Measurements from ENCODE around the gene PDE4D.

Gene PDE4D

DNA sequence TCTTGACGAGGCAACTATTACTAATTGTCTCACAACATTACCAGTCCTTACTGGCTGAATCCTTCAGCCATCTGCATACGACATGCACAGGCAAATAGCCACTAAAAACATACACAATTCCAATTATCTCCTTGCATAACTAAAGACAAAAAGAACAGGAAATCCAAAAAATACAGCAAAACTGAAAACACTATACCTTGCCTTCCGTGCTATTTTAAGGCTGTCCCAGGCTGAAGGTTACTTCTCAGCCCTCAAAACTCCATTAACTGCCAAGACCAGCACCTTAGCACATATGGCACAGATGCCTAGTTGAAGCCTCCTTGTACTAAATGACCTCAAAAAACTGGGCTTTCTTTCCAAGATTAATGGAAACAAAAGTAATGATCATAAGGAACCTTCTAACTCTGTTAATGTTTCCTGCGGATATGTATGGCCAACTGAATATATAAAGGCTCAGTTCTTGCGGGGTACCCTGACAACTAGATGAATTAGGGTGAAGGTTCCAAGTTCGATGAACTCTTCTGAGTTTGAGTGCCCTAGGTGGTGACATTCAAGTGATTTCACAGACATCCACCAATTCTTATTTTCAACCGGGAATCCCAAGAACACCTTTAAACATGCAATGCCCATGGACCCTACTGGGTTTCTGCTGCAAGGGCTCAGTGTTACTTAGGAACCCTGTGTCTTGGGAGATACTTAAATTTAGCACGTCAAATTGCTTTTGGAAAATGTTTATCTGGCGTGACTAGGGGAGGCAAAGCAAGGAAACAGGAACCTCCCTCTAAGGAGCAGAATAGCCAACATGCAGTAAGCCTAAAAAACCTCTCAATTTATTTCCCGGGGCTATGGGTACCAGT lies 855.4 kb downstream of the PDE4D start:
- H3K4me1 ChIP-seq (ENCODE audit: control insufficient read depth, insufficient read depth, low read length), result peaks cover 55% of the 10 kb centered on the region
- peak overlapping the region; percentile 94 for H3K4me3 ChIP-seq (ENCODE audit: low read length)
- no peaks in the 10 kb centered on the region for H3K9me3 ChIP-seq (replicated peaks; ENCODE audit: low read length)

DNA sequence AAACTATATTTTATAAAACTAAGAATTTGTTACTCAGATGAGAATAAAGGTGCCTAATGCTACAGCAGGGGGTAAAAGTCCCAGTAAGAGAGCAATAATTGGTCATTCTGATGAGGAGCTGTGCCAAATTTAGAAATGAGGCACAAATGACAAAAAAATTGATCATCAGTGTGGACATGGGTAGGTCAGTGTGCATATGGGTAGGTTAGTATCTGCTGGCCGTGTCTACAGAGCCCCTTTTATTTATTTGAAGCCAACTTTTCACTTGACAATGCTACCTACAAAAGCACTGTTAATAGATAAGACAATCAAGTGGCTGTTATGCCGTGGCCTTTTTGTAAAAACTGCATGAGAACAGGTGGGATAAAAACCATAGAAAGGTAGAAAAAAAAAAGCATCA lies 856.1 kb downstream of the PDE4D start:
- peak overlapping the region; percentile 94 for H3K4me3 ChIP-seq (ENCODE audit: low read length)
- H3K4me1 ChIP-seq (ENCODE audit: control insufficient read depth, insufficient read depth, low read length), result peaks cover 50% of the 10 kb centered on the region
- H3K9me3 ChIP-seq (replicated peaks; ENCODE audit: low read length), result no peaks in the 10 kb centered on the region
- no peaks in the 10 kb centered on the region for H3K36me3 ChIP-seq (ENCODE audit: insufficient read depth, low read length)
- H3K27me3 ChIP-seq (ENCODE audit: control insufficient read depth, insufficient read depth, low read length), result no peaks in the 10 kb centered on the region
- peak overlapping the region; percentile 95 for H3K4me2 ChIP-seq (ENCODE audit: low read length)
- H3K9ac ChIP-seq (ENCODE audit: low read depth, low read length), result peak overlapping the region; percentile 96

More for the DNA sequence above, 855.4 kb downstream of the PDE4D start:
- Histone ChIP-seq H3K9ac (ENCODE audit: low read depth, low read length) (peak overlapping the region; percentile 96), H3K27me3 (ENCODE audit: control insufficient read depth, insufficient read depth, low read length) (no peaks in the 10 kb centered on the region), H3K4me2 (ENCODE audit: low read length) (peak overlapping the region; percentile 95), H3K36me3 (ENCODE audit: insufficient read depth, low read length) (no peaks in the 10 kb centered on the region)

DNA sequence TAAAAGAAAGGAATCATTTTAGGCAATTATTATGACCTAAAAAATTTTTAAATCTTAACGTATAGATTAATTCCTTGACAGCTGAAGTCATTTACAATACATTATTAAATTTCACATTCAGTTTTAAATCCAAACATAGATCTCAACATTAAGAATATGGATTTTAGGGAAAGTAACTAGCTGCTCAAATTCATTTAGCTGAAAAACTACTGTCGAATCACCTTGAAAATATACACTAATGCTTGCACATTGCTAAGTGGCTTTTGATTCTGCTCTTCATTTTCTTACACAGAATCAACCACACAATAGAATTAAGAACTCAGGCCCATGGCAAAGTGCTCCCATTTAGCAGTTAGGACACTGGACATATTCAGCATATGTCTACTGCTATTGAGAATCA lies 856.5 kb downstream of the PDE4D start:
- no peaks in the 10 kb centered on the region for H3K36me3 ChIP-seq (ENCODE audit: insufficient read depth, low read length)
- no peaks in the 10 kb centered on the region for H3K27me3 ChIP-seq (ENCODE audit: control insufficient read depth, insufficient read depth, low read length)
- peak overlapping the region; percentile 96 for H3K9ac ChIP-seq (ENCODE audit: low read depth, low read length)
- H3K4me3 ChIP-seq (ENCODE audit: low read length), result peak overlapping the region; percentile 94
- no peaks in the 10 kb centered on the region for H3K9me3 ChIP-seq (replicated peaks; ENCODE audit: low read length)
- peaks cover 46% of the 10 kb centered on the region for H3K4me1 ChIP-seq (ENCODE audit: control insufficient read depth, insufficient read depth, low read length)
- H3K4me2 ChIP-seq (ENCODE audit: low read length), result peak overlapping the region; percentile 95

DNA sequence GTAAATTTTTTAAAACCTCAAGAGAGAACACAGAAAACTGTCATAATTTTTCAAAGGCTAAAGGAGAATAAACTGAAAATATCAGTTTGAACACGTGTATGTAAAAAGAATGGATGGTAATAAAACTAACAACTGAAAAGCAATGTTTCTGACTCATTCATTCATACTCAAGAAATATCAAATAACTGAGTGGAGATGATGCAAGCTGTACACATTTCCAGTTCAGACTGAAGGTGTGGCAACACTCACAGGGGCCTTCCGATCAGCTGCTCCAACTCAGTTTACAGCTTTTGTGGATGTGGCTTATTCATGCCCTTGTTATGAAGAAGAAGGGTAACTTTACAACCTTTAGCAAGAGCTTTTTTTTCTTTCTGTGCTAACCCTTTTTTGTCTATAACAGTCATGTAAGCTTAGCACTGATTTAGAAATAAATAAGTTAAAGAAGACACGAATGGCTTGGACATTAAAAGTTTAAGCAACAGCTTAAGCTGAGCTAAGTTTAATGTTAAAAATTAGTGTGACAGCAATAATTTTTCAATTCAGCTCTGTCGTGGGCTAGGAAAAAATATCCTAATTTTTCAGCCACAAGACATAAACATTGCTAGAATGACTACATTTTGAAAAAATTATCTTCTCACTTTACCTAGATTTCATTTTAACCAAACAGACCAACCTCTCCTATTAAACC lies 857.1 kb downstream of the PDE4D start:
- peaks cover 39% of the 10 kb centered on the region for H3K4me1 ChIP-seq (ENCODE audit: control insufficient read depth, insufficient read depth, low read length)
- H3K36me3 ChIP-seq (ENCODE audit: insufficient read depth, low read length), result no peaks in the 10 kb centered on the region
- peak overlapping the region; percentile 96 for H3K9ac ChIP-seq (ENCODE audit: low read depth, low read length)
- peak overlapping the region; percentile 94 for H3K4me3 ChIP-seq (ENCODE audit: low read length)
- H3K9me3 ChIP-seq (replicated peaks; ENCODE audit: low read length), result no peaks in the 10 kb centered on the region
- H3K4me2 ChIP-seq (ENCODE audit: low read length), result peak overlapping the region; percentile 95
- H3K27me3 ChIP-seq (ENCODE audit: control insufficient read depth, insufficient read depth, low read length), result no peaks in the 10 kb centered on the region

DNA sequence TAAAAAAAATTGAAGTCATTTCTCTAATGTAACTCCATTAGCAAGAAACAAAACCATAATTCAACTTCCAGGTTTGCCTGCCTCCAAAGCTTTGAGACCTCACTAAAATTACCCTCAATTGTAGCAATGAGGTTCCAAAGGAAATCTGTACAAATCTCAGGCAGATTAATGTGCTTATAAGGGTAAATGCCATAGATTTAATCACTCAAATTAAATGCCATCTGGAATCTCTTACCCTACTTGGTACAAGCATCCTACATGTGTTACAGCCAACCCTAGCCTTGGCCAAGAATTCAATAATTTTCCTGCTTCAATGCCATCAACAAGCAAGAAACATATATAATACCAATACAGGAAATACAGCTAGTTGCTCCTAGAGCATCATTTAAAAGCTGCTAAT lies 857.8 kb downstream of the PDE4D start:
- Histone ChIP-seq H3K4me2 (ENCODE audit: low read length) (peak overlapping the region; percentile 66), H3K27me3 (ENCODE audit: control insufficient read depth, insufficient read depth, low read length) (no peaks in the 10 kb centered on the region), H3K4me1 (ENCODE audit: control insufficient read depth, insufficient read depth, low read length) (peaks cover 36% of the 10 kb centered on the region), H3K9me3 (replicated peaks; ENCODE audit: low read length) (no peaks in the 10 kb centered on the region), H3K4me3 (ENCODE audit: low read length) (peak overlapping the region; percentile 35), H3K9ac (ENCODE audit: low read depth, low read length) (peak overlapping the region; percentile 65), H3K36me3 (ENCODE audit: insufficient read depth, low read length) (no peaks in the 10 kb centered on the region)

DNA sequence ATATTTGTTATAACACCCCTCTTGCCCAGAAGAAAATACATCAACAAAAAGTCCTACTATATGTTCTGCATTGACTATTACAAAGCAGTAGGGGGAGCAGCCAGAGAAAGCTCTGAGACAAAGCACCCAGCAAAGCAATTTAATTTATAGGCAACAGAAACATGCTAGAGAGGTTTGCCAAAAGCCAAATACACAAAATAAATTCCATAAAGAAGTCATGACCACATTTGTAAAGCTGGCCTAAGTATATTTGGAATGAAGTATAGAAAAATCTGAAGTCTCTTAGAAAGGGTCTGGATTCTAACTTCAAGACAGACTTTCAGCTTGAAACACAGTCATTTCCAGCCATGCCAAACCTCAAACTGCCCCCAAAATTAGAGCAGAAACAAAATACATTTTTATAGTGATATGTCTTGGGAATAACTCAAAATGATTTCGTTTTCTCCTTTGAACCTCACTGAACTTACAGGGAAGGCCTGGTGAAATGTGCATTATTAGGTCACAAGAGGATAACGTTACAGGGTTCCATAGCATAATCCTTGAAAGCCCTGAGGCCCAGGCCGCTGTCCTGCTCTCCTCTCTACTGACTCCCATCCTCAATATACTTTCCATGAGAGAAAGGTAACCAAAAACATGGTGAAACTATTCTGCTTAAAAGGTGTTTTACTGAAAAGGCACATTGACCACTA lies 858.9 kb downstream of the PDE4D start:
- Histone ChIP-seq H3K4me3 (ENCODE audit: low read length) (peak overlapping the region; percentile 6), H3K9ac (ENCODE audit: low read depth, low read length) (peak overlapping the region; percentile 68), H3K36me3 (ENCODE audit: insufficient read depth, low read length) (no peaks in the 10 kb centered on the region), H3K4me1 (ENCODE audit: control insufficient read depth, insufficient read depth, low read length) (peaks cover 36% of the 10 kb centered on the region), H3K4me2 (ENCODE audit: low read length) (peak overlapping the region; percentile 66), H3K27me3 (ENCODE audit: control insufficient read depth, insufficient read depth, low read length) (no peaks in the 10 kb centered on the region), H3K9me3 (replicated peaks; ENCODE audit: low read length) (no peaks in the 10 kb centered on the region)

DNA sequence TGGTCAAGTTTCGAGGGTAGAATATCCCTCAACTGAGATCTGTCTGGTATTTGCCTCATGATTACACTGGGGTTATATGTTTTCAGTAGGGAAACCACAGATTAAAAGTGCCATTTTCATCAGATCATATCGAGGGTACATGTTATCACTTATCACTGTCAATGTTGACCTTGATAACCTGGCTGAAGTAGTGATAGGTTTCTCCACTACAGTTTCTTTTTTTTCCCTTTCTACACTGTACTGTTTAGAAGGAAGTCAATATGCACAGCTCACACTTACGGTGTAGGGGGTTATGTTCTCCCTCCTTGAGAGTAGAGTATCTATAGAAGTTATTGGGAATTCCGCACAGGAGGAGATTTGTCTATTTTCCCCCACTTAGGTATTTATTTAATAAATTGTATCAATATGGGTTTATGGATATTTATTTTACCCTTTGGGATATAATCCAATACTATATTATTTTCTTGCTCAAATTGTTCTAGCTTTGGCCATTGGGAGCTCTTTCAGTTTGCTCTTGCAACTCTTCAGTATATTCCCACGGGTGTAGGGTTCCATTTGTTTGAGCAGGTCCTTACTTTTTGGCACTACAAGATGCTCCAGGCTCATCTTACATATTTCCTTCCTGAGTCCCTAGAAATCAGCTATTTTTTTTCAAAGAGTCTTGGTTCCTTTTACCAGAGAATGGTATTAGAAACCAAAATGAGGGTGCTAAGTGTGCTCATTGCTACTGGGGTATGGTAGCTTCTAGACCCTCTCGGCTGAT lies 866.2 kb downstream of the PDE4D start:
- H3K9me3 ChIP-seq (replicated peaks; ENCODE audit: low read length), result no peaks in the 10 kb centered on the region
- H3K4me2 ChIP-seq (ENCODE audit: low read length), result no peak overlapping the region
- H3K27me3 ChIP-seq (ENCODE audit: control insufficient read depth, insufficient read depth, low read length), result no peaks in the 10 kb centered on the region
- no peaks in the 10 kb centered on the region for H3K4me1 ChIP-seq (ENCODE audit: control insufficient read depth, insufficient read depth, low read length)
- no peak overlapping the region for H3K9ac ChIP-seq (ENCODE audit: low read depth, low read length)
- H3K4me3 ChIP-seq (ENCODE audit: low read length), result no peak overlapping the region
- H3K36me3 ChIP-seq (ENCODE audit: insufficient read depth, low read length), result no peaks in the 10 kb centered on the region

DNA sequence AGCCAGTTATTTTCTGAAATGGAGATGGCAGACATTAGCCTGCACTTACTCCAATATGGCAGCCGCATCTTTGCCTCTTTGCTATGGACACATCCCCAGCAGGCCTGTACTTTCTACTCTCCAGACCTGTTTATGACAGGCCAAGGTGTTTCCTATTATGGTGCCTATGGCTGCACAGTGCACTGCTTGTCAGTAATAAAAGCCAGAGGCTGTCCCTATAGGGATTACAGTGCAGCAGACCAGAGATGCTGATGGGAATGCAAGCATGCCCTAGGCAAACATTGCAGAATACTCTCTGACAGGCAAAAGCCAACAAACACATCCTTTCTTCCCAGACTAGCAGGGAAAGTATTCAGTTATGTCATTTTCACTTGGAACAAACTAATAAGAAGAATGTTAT lies 867.8 kb downstream of the PDE4D start:
- Histone ChIP-seq H3K4me3 (ENCODE audit: low read length) (no peak overlapping the region), H3K4me2 (ENCODE audit: low read length) (no peak overlapping the region), H3K27me3 (ENCODE audit: control insufficient read depth, insufficient read depth, low read length) (no peaks in the 10 kb centered on the region), H3K4me1 (ENCODE audit: control insufficient read depth, insufficient read depth, low read length) (no peaks in the 10 kb centered on the region), H3K9me3 (replicated peaks; ENCODE audit: low read length) (no peaks in the 10 kb centered on the region), H3K9ac (ENCODE audit: low read depth, low read length) (no peak overlapping the region), H3K36me3 (ENCODE audit: insufficient read depth, low read length) (no peaks in the 10 kb centered on the region)

DNA sequence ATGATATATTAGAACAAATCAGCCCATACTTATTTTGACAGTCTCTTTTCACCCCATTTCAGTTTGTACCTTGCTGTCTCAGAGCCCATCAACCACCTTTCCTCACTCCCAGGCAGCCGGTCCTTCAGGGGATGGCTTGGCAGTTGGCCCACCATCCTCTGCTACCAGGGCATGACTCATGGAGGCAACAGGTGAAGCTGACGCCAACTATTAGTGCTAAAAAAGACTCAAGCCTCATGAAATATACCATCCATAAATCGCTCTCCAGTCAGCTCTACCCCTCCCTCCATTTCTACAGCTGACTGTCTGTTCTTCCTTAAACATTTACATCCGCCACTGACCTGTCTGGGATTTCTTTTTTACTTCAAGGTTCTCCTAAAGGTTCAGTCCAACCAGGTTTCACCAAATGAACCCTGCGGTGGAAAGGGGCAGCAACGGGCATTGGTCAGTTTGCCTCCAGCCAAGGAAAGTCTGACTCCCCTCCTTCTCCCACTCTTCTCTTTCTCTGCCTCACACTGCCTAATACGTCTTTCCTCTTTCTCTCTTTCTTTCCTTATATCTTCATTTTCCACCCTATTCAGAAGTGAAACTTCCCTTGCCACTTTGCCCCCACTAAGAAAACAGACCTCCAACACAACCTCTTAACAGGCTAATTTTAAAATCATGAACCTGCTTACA lies 871.5 kb downstream of the PDE4D start:
- no peaks in the 10 kb centered on the region for H3K4me1 ChIP-seq (ENCODE audit: control insufficient read depth, insufficient read depth, low read length)
- no peaks in the 10 kb centered on the region for H3K9me3 ChIP-seq (replicated peaks; ENCODE audit: low read length)
- H3K4me3 ChIP-seq (ENCODE audit: low read length), result no peak overlapping the region
- H3K4me2 ChIP-seq (ENCODE audit: low read length), result no peak overlapping the region
- H3K36me3 ChIP-seq (ENCODE audit: insufficient read depth, low read length), result no peaks in the 10 kb centered on the region
- no peak overlapping the region for H3K9ac ChIP-seq (ENCODE audit: low read depth, low read length)
- H3K27me3 ChIP-seq (ENCODE audit: control insufficient read depth, insufficient read depth, low read length), result no peaks in the 10 kb centered on the region

DNA sequence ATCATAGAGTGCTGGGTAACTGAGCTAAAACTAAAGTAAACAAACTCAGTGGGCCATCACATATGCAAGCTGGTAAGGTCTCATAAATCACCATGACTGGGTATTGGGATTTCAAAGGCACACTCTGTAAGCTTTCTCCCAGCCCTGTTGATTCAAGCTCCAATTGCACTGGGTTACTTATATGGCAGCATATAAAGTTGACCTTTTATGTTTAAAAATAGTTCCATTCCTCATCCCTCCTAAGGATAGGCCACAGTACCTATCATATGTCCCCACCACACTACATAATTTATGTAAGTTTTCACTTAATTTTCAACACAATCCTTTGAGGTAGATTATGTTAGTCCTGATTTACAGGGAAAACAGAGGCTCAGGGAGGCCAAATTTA lies 872.2 kb downstream of the PDE4D start:
- Histone ChIP-seq H3K27me3 (ENCODE audit: control insufficient read depth, insufficient read depth, low read length) (no peaks in the 10 kb centered on the region), H3K36me3 (ENCODE audit: insufficient read depth, low read length) (no peaks in the 10 kb centered on the region), H3K4me1 (ENCODE audit: control insufficient read depth, insufficient read depth, low read length) (no peaks in the 10 kb centered on the region), H3K9ac (ENCODE audit: low read depth, low read length) (no peak overlapping the region), H3K4me2 (ENCODE audit: low read length) (no peak overlapping the region), H3K9me3 (replicated peaks; ENCODE audit: low read length) (no peaks in the 10 kb centered on the region), H3K4me3 (ENCODE audit: low read length) (no peak overlapping the region)

All from skeletal muscle satellite cell (primary cell).